Activated naive CD8-positive, alpha-beta T cell treated with anti-CD3 and anti-CD28 coated beads, Interleukin-2, amount 50 U/mL, for 16 hours (primary cell): ENCODE measurements around the gene TOR4A.

Experiments used
- DNase-seq: peaks from one replicate; pipeline ENCODE4 v3.0.0-alpha.2; 2020; ENCODE audit warnings: low read depth, low spot score

Gene TOR4A

GRCh38 chr9:137306066-137306849 lies 28.7 kb downstream of the TOR4A start:
- DNase-seq, result no peak

- DNase-seq, result no peak
These were observed 29.3 kb downstream of the TOR4A start for GRCh38 chr9:137306850-137307254.

- DNase-seq, result no peak
These were observed 29.9 kb downstream of the TOR4A start for GRCh38 chr9:137307255-137308056.

- DNase-seq, result no peak
These were observed 30.6 kb downstream of the TOR4A start for GRCh38 chr9:137308057-137308619.

GRCh38 chr9:137309368-137310188 lies 32.1 kb downstream of the TOR4A start:
- DNase-seq, result no peak

GRCh38 chr9:137310189-137311052 lies 32.9 kb downstream of the TOR4A start:
- DNase-seq, result no peak

- no peak for DNase-seq
These were observed 33.9 kb downstream of the TOR4A start for GRCh38 chr9:137311171-137311985.

- no peak for DNase-seq
These were observed 34.7 kb downstream of the TOR4A start for GRCh38 chr9:137311986-137312851.

- no peak for DNase-seq
These were observed 35.4 kb downstream of the TOR4A start for GRCh38 chr9:137312852-137313325.

- DNase-seq, result no peak
These were observed 35.9 kb downstream of the TOR4A start for GRCh38 chr9:137313326-137313936.

- DNase-seq, result no peak
These were observed 36.5 kb downstream of the TOR4A start for GRCh38 chr9:137313956-137314560.

GRCh38 chr9:137314561-137315560 lies 37.3 kb downstream of the TOR4A start:
- no peak for DNase-seq

- no peak for DNase-seq
These were observed 38.1 kb downstream of the TOR4A start for GRCh38 chr9:137315581-137316011.

GRCh38 chr9:137316012-137316981 lies 38.8 kb downstream of the TOR4A start:
- DNase-seq, result no peak

GRCh38 chr9:137317021-137317717 lies 39.6 kb downstream of the TOR4A start:
- DNase-seq, result no peak
